Mesenchymal stem cell (in vitro differentiated cells and primary cell): ENCODE data around the gene IMPA2.
A peak's percentile ranks its signal among the peaks of the same experiment; 100 is the strongest.

ENCODE experiments used
- DNase-seq: peaks from one replicate; pipeline ENCODE4 v3.0.0-alpha.2; 2013
- H2AFZ ChIP-seq: one replicate; pipeline ENCODE4 v1.6.1; 2013; ENCODE audit warnings: low read depth, mild to moderate bottlenecking, control low read depth, inconsistent platforms, low read length, moderate library complexity
- H2AK5ac ChIP-seq: 2 replicates; pipeline ENCODE4 v1.6.1; 2013; ENCODE audit warnings: low read length, moderate library complexity, mild to moderate bottlenecking, inconsistent platforms; ENCODE audit not compliant: severe bottlenecking
- H2BK120ac ChIP-seq: one replicate; pipeline ENCODE4 v1.6.1; 2013; ENCODE audit warnings: low read depth, mild to moderate bottlenecking, inconsistent platforms, low read length, moderate library complexity
- H2BK12ac ChIP-seq, 2 experiments: one replicate each; pipeline ENCODE4 v1.6.1; 2013; ENCODE audit warnings: inconsistent platforms in 2 of 2, low read length in 2 of 2, mild to moderate bottlenecking in 2 of 2, moderate library complexity in 2 of 2, control low read depth in 1 of 2
- H2BK15ac ChIP-seq: one replicate; pipeline ENCODE4 v1.6.1; 2013; ENCODE audit warnings: mild to moderate bottlenecking, low read depth, inconsistent platforms; ENCODE audit not compliant: poor library complexity, severe bottlenecking
- H2BK5ac ChIP-seq: 2 replicates; pipeline ENCODE4 v1.6.1; 2013; ENCODE audit warnings: low read depth, mild to moderate bottlenecking, low read length, control low read depth, inconsistent platforms; ENCODE audit not compliant: poor library complexity, severe bottlenecking
- H3K14ac ChIP-seq, 2 experiments: one replicate each; pipeline ENCODE4 v1.6.1; 2013; ENCODE audit warnings: inconsistent platforms in 2 of 2, low read length in 2 of 2, control low read depth in 1 of 2, mild to moderate bottlenecking in 1 of 2, moderate library complexity in 1 of 2
- H3K18ac ChIP-seq, 2 experiments: one replicate each; pipeline ENCODE4 v1.6.1; 2013; ENCODE audit warnings: inconsistent platforms in 2 of 2, low read length in 2 of 2, control low read depth in 1 of 2, low read depth in 1 of 2, mild to moderate bottlenecking in 1 of 2
- H3K23ac ChIP-seq, 2 experiments: one replicate each; pipeline ENCODE4 v1.6.1; 2013; ENCODE audit warnings: inconsistent platforms in 2 of 2, low read length in 2 of 2, mild to moderate bottlenecking in 2 of 2, moderate library complexity in 2 of 2, control low read depth in 1 of 2
- H3K27ac ChIP-seq: 2 replicates; pipeline ENCODE4 v1.5.1; 2013; ENCODE audit warnings: mild to moderate bottlenecking, moderate library complexity, low read length, control low read depth, inconsistent platforms; ENCODE audit not compliant: poor library complexity, severe bottlenecking
- H3K27me3 ChIP-seq, 2 experiments: 2 replicates each; pipeline versions ENCODE4 v1.6.1 to v1.7.0; 2013; ENCODE audit warnings: low read length in 2 of 2, mild to moderate bottlenecking in 2 of 2, moderate library complexity in 2 of 2, control low read depth in 1 of 2, inconsistent platforms in 1 of 2; ENCODE audit not compliant: control insufficient read depth in 1 of 2, insufficient read depth in 1 of 2
- H3K36me3 ChIP-seq, 2 experiments: 2 replicates each; pipeline versions ENCODE4 v1.6.1 to v1.7.0; 2013; ENCODE audit warnings: low read length in 2 of 2, control low read depth in 1 of 2, inconsistent platforms in 1 of 2, low read depth in 1 of 2, mild to moderate bottlenecking in 1 of 2; ENCODE audit not compliant: insufficient read depth in 2 of 2, control insufficient read depth in 1 of 2
- H3K4ac ChIP-seq, 2 experiments: one replicate each; pipeline ENCODE4 v1.6.1; 2013; ENCODE audit warnings: inconsistent platforms in 2 of 2, low read length in 2 of 2, mild to moderate bottlenecking in 2 of 2, moderate library complexity in 2 of 2, control low read depth in 1 of 2, low read depth in 1 of 2
- H3K4me1 ChIP-seq: 2 replicates; pipeline ENCODE4 v1.6.1; 2013; ENCODE audit warnings: low read depth, low read length, control low read depth; ENCODE audit not compliant: control insufficient read depth, insufficient read depth
- H3K4me2 ChIP-seq: 2 replicates; pipeline ENCODE4 v1.6.1; 2013; ENCODE audit warnings: low read length, mild to moderate bottlenecking, inconsistent platforms; ENCODE audit not compliant: poor library complexity, severe bottlenecking
- H3K4me3 ChIP-seq, 2 experiments: 2 replicates each; pipeline versions ENCODE4 v1.5.1 to v1.7.0; 2013; ENCODE audit warnings: low read length in 2 of 2, mild to moderate bottlenecking in 2 of 2, control low read depth in 1 of 2, low read depth in 1 of 2; ENCODE audit not compliant: insufficient read depth in 1 of 2
- H3K79me1 ChIP-seq: replicated peaks from 2 replicates; pipeline ENCODE4 v1.6.1; 2013; ENCODE audit warnings: mild to moderate bottlenecking, control low read depth, low read length, inconsistent platforms; ENCODE audit not compliant: poor library complexity, severe bottlenecking
- H3K9ac ChIP-seq: 2 replicates; pipeline ENCODE4 v1.7.0; 2013; ENCODE audit warnings: mild to moderate bottlenecking, low read length, moderate library complexity
- H3K9me3 ChIP-seq: 2 replicates; pipeline ENCODE4 v1.7.0; 2013; ENCODE audit warnings: mild to moderate bottlenecking, low read length; ENCODE audit not compliant: control insufficient read depth
- H4K8ac ChIP-seq: one replicate; pipeline ENCODE4 v1.6.1; 2013; ENCODE audit warnings: inconsistent platforms, mild to moderate bottlenecking, low read length, moderate library complexity
- H4K91ac ChIP-seq: one replicate; pipeline ENCODE4 v1.6.1; 2013; ENCODE audit warnings: mild to moderate bottlenecking, low read length, inconsistent platforms
- WGBS: methylation state at CpG from one replicate; pipeline ENCODE4 v1.1.7; 2013; ENCODE audit warnings: mixed read lengths; 5-methylcytosine and 5-hydroxymethylcytosine counted together

Gene IMPA2

GRCh38 chr18:12043811-12044210, 62.5 kb downstream of the IMPA2 start:
- H2BK120ac ChIP-seq = no peak overlapping the region
- peak overlapping the region in 1 of 2 experiments; percentile 18 for H3K18ac ChIP-seq
- no peak overlapping the region for H3K14ac ChIP-seq
- no peak overlapping the region for H3K23ac ChIP-seq
- no peaks in the 10 kb centered on the region for H3K27me3 ChIP-seq
- H4K8ac ChIP-seq = no peak overlapping the region
- H3K4me1 ChIP-seq = peaks cover 26% of the 10 kb centered on the region
- no peaks in the 10 kb centered on the region for H3K79me1 ChIP-seq
- DNase-seq = no peak
- no peaks in the 10 kb centered on the region for H3K9me3 ChIP-seq
- H3K4me3 ChIP-seq = no peak overlapping the region
- H3K9ac ChIP-seq = no peak overlapping the region
- no peak overlapping the region for H2BK5ac ChIP-seq
- peak overlapping the region; percentile 5 for H2AK5ac ChIP-seq
- no peak overlapping the region for H2BK12ac ChIP-seq
- H3K36me3 ChIP-seq = no peaks in the 10 kb centered on the region
- WGBS = 95% methylated on average over 7 of the region's 7 CpGs
- no peak overlapping the region for H2BK15ac ChIP-seq
- no peak overlapping the region for H2AFZ ChIP-seq
- no peak overlapping the region for H3K4me2 ChIP-seq
- no peak overlapping the region for H3K27ac ChIP-seq
- no peak overlapping the region for H3K4ac ChIP-seq
- H4K91ac ChIP-seq = no peak overlapping the region

DNA sequence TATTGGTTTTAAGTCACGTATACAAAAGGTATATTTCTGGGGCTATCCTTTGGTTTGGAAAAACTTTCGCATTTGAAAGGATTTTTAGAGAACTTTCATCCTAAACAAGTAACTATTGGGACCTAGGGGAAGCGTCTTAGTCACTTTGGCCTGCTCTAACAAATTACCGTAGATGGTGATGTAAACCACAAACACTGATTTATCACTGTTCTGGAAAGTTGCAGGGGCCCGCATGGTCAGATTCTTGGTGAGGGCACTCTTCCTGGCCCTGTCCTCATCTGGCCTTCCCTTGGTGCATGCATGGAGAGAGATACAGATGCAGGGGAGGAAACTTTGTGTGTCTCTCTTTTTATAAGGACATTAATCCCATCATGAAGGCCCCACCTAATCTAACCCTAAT, 63.3 kb downstream of the IMPA2 start:
- Histone ChIP-seq H3K36me3 (no peaks in the 10 kb centered on the region), H3K9me3 (no peaks in the 10 kb centered on the region), H3K79me1 (no peaks in the 10 kb centered on the region), H2BK5ac (no peak overlapping the region), H2BK15ac (no peak overlapping the region), H2BK120ac (no peak overlapping the region), H2BK12ac (no peak overlapping the region), H3K18ac (no peak overlapping the region), H3K4me3 (no peak overlapping the region), H3K9ac (no peak overlapping the region), H4K8ac (no peak overlapping the region), H2AK5ac (peak overlapping the region; percentile 13), H4K91ac (no peak overlapping the region), H3K4me2 (no peak overlapping the region), H3K27me3 (no peaks in the 10 kb centered on the region), H3K14ac (no peak overlapping the region), H2AFZ (no peak overlapping the region), H3K27ac (no peak overlapping the region), H3K4me1 (peaks cover 22% of the 10 kb centered on the region), H3K23ac (no peak overlapping the region), H3K4ac (no peak overlapping the region)
- WGBS = 55% methylated on average over 5 of the region's 5 CpGs
- peak; percentile 54 for DNase-seq

DNA sequence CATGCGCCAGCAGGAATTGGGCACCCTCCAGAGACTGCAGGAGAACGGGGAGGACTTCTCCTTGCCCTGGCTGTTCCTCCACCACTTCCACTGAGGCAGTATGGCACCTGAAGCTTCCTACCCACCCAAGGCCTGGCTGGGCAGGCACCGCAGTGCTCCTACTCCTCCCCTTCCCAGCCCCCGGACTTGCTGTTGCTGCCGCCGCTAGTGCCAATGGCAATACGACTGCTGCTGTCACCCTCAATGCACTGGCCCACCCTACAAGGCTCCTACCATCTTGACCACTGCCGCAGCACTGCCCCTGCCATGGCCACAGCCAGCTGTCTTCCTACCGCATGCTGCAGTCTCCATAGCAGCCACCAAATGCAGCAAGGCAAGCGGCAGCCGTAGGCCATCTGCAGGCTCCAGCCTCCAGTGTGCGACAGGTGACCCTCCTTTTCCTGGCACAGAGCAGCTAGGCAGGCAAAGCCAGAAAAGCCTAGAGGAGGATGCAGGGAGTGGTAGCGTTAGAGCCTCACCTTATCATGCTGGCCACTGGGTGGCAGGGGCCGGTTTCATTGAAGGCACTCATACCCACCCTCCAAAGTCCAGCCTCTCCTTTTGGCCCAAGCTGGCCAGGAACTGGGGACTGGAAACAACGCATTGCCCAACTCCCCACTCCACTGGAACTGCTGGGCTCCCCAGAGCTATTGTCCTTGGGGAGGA, 64.9 kb downstream of the IMPA2 start:
- H2AK5ac ChIP-seq = peak overlapping the region; percentile 67
- peak overlapping the region; percentile 18 to 70 for H2BK12ac ChIP-seq
- H3K4me1 ChIP-seq = peaks cover 20% of the 10 kb centered on the region
- H2BK15ac ChIP-seq = no peak overlapping the region
- no peak overlapping the region for H3K9ac ChIP-seq
- peak overlapping the region in 1 of 2 experiments; percentile 80 for H3K14ac ChIP-seq
- no peak overlapping the region for H3K4me3 ChIP-seq
- H4K91ac ChIP-seq = peak overlapping the region; percentile 85
- H3K79me1 ChIP-seq = no peaks in the 10 kb centered on the region
- no peak overlapping the region for H3K4ac ChIP-seq
- no peak overlapping the region for H2AFZ ChIP-seq
- no peaks in the 10 kb centered on the region for H3K9me3 ChIP-seq
- no peaks in the 10 kb centered on the region for H3K27me3 ChIP-seq
- no peak overlapping the region for H2BK120ac ChIP-seq
- peak overlapping the region; percentile 38 to 54 for H3K18ac ChIP-seq
- H2BK5ac ChIP-seq = no peak overlapping the region
- no peak overlapping the region for H3K4me2 ChIP-seq
- 87% methylated on average over 15 of the region's 15 CpGs for WGBS
- no peak overlapping the region for H3K27ac ChIP-seq
- no peak overlapping the region for H3K23ac ChIP-seq
- no peak for DNase-seq
- H3K36me3 ChIP-seq = no peaks in the 10 kb centered on the region
- peak overlapping the region; percentile 35 for H4K8ac ChIP-seq

DNA sequence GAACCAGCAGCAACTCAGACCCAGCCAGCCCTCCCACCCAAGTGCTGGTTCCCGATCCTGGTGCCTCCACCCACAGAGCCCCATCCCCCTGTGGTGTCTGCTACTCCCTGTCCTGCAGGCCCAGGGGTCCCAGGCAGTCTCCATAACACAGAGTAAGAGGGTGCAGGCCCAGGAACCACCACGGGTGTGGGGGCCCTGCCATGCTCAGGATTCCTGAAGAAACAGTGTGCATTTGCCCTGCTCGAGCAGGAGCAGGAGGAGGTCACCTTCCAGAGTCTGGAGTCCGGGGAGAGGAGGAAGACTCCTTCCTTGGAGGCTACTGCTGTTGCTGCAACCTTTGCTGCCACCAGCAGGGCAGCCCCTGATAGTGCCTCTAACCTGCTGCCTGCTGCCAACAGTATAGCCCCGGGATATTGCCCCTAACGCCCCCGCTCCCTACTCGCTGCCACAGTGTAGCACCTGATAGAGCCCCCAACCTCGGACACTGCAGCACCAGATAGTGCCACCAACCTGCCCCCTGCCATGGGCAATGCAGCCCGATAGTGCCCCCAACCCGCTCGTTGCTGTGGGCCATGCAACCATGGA, 65.5 kb downstream of the IMPA2 start:
- Histone ChIP-seq H3K4ac (peak overlapping the region in 1 of 2 experiments; percentile 3), H3K4me2 (no peak overlapping the region), H3K9me3 (no peaks in the 10 kb centered on the region), H4K8ac (no peak overlapping the region), H3K9ac (no peak overlapping the region), H3K27ac (no peak overlapping the region), H2AK5ac (no peak overlapping the region), H3K23ac (no peak overlapping the region), H3K36me3 (no peaks in the 10 kb centered on the region), H2BK5ac (no peak overlapping the region), H2BK120ac (no peak overlapping the region), H3K18ac (peak overlapping the region in 1 of 2 experiments; percentile 14), H2BK12ac (peak overlapping the region in 1 of 2 experiments; percentile 70), H4K91ac (no peak overlapping the region), H3K4me3 (no peak overlapping the region), H3K79me1 (no peaks in the 10 kb centered on the region), H3K27me3 (no peaks in the 10 kb centered on the region), H3K4me1 (peaks cover 19% of the 10 kb centered on the region), H2BK15ac (no peak overlapping the region), H3K14ac (peak overlapping the region in 1 of 2 experiments; percentile 6), H2AFZ (no peak overlapping the region)
- DNase-seq = no peak
- 82% methylated on average over 12 of the region's 12 CpGs for WGBS
